Astrocyte of the cerebellum (primary cell): Measurements from ENCODE around the gene SLC38A6.
"Not testable (repeated sequence)": the region's sequence is repeated elsewhere in the genome, so short reads cannot be mapped to it uniquely, and the experiment has no call there.

Source experiments
- DNase-seq: peaks from one replicate; pipeline ENCODE4 v3.0.0-alpha.2; 2011; ENCODE audit warnings: low read depth
- H3K4me3 ChIP-seq: 2 replicates; pipeline ENCODE4 v1.5.1; 2011; ENCODE audit warnings: mild to moderate bottlenecking, low read depth, low read length, moderate library complexity
- CTCF ChIP-seq: IDR thresholded peaks from 2 replicates; pipeline ENCODE4 v1.5.1; 2012; ENCODE audit warnings: low read length, low read depth, moderate library complexity, mild to moderate bottlenecking; ENCODE audit errors: missing control alignments
- in situ Hi-C: cut with HindIII; loops from 2 replicates; pipeline ENCODE4 v1.10.0; 2017; ENCODE audit warnings: low sequenced_read_pairs

SLC38A6 gene

GRCh38 chr14:61050417-61050816, 69.4 kb downstream of the SLC38A6 start:
- H3K4me3 ChIP-seq = no peak overlapping the region
- TF ChIP-seq CTCF = no peak
- no peak for DNase-seq
- in situ Hi-C loops = no loop called here

- in situ Hi-C loops = no loop called here
- TF ChIP-seq CTCF = no peak
- no peak overlapping the region for H3K4me3 ChIP-seq
- peak; percentile 18 for DNase-seq
Measured at GRCh38 chr14:61051051-61051450, 70.0 kb downstream of the SLC38A6 start.

GRCh38 chr14:61051621-61052020, 70.6 kb downstream of the SLC38A6 start:
- H3K4me3 ChIP-seq = no peak overlapping the region
- DNase-seq = no peak
- in situ Hi-C loops = no loop called here
- TF ChIP-seq CTCF = no peak

GRCh38 chr14:61063461-61063860, 82.4 kb downstream of the SLC38A6 start:
- H3K4me3 ChIP-seq = no peak overlapping the region
- no peak for TF ChIP-seq CTCF
- DNase-seq = no peak
- in situ Hi-C loops = no loop called here

- TF ChIP-seq CTCF = no peak
- DNase-seq = no peak
- in situ Hi-C loops = no loop called here
- no peak overlapping the region for H3K4me3 ChIP-seq
Measured at GRCh38 chr14:61064210-61064609, 83.2 kb downstream of the SLC38A6 start.

GRCh38 chr14:61064856-61065255, 83.8 kb downstream of the SLC38A6 start:
- in situ Hi-C loops = no loop called here
- no peak for DNase-seq
- H3K4me3 ChIP-seq = no peak overlapping the region
- TF ChIP-seq CTCF = no peak

- H3K4me3 ChIP-seq = no peak overlapping the region
- in situ Hi-C loops = no loop called here
- TF ChIP-seq CTCF = no peak
- no peak for DNase-seq
Measured at GRCh38 chr14:61065656-61066055, 84.6 kb downstream of the SLC38A6 start.

GRCh38 chr14:61072442-61072841, 91.4 kb downstream of the SLC38A6 start:
- H3K4me3 ChIP-seq, in situ Hi-C loops, DNase-seq: not testable (repeated sequence)
